ENCODE data around the gene HBG2.

DNA sequence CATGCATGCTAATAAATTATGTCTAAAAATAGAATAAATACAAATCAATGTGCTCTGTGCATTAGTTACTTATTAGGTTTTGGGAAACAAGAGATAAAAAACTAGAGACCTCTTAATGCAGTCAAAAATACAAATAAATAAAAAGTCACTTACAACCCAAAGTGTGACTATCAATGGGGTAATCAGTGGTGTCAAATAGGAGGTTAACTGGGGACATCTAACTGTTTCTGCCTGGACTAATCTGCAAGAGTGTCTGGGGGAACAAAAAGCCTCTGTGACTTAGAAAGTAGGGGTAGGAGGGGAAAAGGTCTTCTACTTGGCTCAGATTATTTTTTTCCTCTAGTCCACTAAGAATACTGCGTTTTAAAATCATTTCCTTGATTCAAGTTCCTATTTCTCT lies 26.9 kb downstream of the HBG2 start:
- TF ChIP-seq RAD21 (IDR thresholded peaks at IDR 0.05; ENCODE audit: low read depth) = no peak
- TF ChIP-seq, protein P1, sequence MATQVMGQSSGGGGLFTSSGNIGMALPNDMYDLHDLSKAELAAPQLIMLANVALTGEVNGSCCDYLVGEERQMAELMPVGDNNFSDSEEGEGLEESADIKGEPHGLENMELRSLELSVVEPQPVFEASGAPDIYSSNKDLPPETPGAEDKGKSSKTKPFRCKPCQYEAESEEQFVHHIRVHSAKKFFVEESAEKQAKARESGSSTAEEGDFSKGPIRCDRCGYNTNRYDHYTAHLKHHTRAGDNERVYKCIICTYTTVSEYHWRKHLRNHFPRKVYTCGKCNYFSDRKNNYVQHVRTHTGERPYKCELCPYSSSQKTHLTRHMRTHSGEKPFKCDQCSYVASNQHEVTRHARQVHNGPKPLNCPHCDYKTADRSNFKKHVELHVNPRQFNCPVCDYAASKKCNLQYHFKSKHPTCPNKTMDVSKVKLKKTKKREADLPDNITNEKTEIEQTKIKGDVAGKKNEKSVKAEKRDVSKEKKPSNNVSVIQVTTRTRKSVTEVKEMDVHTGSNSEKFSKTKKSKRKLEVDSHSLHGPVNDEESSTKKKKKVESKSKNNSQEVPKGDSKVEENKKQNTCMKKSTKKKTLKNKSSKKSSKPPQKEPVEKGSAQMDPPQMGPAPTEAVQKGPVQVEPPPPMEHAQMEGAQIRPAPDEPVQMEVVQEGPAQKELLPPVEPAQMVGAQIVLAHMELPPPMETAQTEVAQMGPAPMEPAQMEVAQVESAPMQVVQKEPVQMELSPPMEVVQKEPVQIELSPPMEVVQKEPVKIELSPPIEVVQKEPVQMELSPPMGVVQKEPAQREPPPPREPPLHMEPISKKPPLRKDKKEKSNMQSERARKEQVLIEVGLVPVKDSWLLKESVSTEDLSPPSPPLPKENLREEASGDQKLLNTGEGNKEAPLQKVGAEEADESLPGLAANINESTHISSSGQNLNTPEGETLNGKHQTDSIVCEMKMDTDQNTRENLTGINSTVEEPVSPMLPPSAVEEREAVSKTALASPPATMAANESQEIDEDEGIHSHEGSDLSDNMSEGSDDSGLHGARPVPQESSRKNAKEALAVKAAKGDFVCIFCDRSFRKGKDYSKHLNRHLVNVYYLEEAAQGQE (IDR thresholded peaks at IDR 0.05; ENCODE audit: low read depth) = no peak
- no peak for TF ChIP-seq EP300 (IDR thresholded peaks at IDR 0.05; ENCODE audit: borderline replicate concordance)
- no peak for TF ChIP-seq TAF1 (IDR thresholded peaks at IDR 0.05; ENCODE audit: low read depth)
- TF ChIP-seq, protein P2, sequence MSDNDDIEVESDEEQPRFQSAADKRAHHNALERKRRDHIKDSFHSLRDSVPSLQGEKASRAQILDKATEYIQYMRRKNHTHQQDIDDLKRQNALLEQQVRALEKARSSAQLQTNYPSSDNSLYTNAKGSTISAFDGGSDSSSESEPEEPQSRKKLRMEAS (IDR thresholded peaks at IDR 0.05) = no peak
- TF ChIP-seq CREB1 (IDR thresholded peaks at IDR 0.05; ENCODE audit: low read depth) = no peak
- no peak for TF ChIP-seq TCF12 (IDR thresholded peaks at IDR 0.05; ENCODE audit: low read depth)
- no peak for TF ChIP-seq EGR1 (IDR thresholded peaks at IDR 0.05)

Measured in Ishikawa (cell line).